ENCODE measurements around the gene PEAK3.

PEAK3 gene, protein sequence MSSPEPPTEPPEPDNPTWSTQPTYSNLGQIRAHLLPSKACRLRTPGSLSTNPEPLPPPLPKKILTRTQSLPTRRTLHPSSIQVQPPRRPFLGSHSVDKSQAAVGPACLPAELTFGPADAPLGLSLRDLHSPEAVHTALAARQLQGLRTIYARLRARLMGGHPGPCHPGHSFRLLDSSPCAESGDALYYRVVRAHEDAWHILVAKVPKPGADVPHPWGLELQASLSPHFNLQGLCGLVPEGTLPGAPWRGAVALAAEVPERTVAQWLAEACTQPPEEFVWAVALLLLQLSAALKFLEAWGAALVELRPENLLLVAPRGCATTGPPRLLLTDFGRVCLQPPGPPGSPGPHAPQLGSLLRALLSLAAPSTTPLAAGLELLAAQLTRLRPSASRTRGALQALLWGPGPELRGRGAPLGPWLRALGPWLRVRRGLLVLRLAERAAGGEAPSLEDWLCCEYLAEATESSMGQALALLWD

GRCh38 chr19:2282062-2282861 is at the start of gene PEAK3:
Gene PEAK3, minus strand, starts transcription at chr19:2282175. Its CDS starts 1,244 bp downstream, at chr19:2280931.
- DNase-seq: peak; percentile 73

- no peak for DNase-seq
These were observed 48.8 kb upstream of the PEAK3 start for GRCh38 chr19:2330632-2331284.

- no peak for DNase-seq
These were observed 48.3 kb upstream of the PEAK3 start for GRCh38 chr19:2330255-2330631.

DNA sequence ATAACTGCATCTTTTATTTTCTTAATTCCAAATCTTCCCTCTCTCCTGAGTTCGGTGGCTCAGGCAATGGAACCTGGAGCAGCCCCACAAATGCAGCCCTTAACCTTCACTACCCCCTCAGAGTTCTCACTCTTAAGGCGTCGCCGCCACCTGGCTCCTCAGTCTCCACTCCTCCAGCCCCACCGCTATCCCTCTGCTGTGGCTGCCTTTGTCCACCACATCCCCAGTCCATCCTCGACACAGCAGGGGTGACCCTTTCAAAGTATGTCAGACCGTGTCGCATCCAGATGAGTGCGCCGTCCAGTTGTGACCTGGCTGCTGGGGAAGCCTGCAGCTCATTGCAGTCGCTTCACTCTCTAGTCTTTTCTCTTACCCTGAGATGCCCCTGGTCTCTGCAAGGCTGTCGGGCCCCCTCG is 47.5 kb upstream of the PEAK3 start:
- DNase-seq: no peak

- no peak for DNase-seq
These were observed 47.1 kb upstream of the PEAK3 start for GRCh38 chr19:2329149-2329478.

- peak; percentile 97 for DNase-seq
These were observed 46.6 kb upstream of the PEAK3 start, which contains the start of the genes LSM7 and SPPL2B for GRCh38 chr19:2328401-2329148. Gene LSM7, minus strand, starts transcription at chr19:2328586. Its CDS starts 20 bp downstream, at chr19:2328566. Gene SPPL2B, plus strand, starts transcription at chr19:2328684. Its CDS starts 26 bp downstream, at chr19:2328710.

- DNase-seq: peak; percentile 93
These were observed 45.9 kb upstream of the PEAK3 start for GRCh38 chr19:2327773-2328400.

DNA sequence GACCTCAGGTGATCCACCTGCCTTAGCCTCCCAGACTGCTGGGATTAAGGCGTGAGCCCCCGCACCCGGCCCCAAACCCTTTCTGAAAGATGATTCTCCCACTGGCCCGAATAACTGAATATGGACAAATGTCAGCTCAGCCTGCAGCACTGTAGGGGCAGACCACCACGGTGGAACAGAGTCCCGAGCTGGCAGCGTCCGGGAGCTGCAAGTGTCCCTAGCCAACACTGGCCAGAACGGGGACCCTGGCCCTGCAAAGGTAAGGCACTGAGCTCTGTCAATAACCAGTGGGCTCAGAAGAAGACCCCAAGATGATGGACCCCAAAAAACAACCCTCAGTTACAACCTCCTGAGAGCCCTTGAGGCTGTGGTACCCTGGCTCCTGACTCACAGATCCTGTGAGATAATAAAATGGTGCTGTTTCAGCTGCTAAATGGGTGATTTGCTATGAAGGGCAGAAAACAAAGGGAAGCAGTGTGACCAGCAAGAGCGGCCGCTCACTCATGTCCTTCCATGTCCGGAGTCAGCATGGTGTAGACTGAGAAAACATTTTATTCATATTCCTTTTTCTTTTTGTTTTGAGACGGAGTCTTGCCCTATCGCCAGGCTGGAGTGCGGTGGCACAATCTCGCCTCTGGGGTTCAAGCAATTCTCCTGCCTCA is 44.9 kb upstream of the PEAK3 start:
- no peak for DNase-seq

DNA sequence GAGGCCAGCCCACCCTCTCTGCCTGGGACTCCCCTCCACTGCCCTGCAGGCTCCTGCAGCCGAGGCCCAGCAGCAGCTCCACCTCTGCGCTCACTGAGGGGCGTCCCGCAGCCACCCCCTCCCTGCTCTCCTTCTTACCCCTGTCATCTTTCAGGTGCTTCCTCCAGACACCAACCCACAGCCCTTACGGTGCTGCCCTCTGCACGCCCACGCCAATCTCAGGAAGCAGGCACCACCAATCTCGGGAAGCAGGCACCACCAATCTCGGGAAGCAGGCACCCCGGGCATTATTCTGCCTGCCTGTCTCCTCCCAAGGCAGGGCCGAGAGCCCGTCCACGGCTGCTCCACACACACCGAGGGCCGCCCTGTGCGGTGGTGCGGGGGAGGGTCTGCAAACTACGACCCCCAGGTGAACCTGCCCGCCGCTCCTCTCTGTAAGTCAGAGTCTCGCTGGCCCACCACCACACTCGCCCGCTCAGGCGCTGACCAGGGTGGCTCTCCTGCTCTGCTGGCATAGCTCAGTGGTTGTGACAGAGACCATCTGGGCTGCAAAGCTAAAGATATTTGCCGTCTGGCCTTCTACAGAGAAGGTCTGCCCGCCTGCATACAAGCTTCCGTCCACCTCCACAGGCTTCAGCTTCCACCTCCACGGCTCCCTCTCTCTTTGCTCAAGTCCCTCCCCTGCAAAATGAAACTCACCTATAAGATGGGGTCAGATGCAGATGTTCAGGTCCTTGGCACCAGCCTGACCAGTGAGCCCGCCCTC is 43.5 kb upstream of the PEAK3 start:
- no peak for DNase-seq

DNA sequence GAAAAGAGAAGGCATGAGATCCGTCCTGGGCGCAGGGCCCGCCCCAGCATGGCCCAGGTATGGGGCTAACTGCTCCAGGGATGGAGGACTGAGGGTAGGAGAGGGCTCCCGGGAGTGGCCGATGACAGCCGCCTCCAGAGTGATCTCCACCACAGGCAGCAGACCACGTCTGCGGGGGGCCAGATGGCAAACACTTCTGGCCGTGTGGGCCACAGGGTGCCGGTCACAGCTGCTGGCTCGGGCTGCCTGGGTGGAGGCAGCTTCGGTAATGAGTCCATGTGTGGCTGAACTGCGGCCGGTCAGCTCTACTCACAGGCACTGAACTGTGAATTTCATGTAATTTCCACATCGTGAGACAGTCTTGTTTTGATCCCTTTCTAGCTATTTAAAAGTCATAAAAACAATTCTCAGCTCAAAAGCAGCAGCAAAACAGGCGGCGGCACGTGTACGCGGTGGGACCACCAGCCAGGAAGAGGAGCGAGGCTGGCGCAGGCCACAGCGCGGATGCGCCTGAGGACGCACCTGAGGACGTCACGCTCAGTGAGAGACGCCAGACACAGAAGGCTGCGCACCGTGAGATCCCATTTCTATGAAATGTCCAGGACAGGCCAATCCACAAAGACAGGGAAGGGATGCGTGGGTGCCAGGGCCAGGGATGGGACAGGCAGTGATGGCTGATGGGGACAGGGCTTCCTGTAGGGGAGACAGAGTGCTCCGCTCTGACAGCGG is 42.4 kb upstream of the PEAK3 start:
- no peak for DNase-seq

- no peak for DNase-seq
These were observed 41.7 kb upstream of the PEAK3 start for GRCh38 chr19:2323707-2324106.

GRCh38 chr19:2321565-2322283 is 39.7 kb upstream of the PEAK3 start:
- no peak for DNase-seq

- no peak for DNase-seq
These were observed 39.0 kb upstream of the PEAK3 start for GRCh38 chr19:2320939-2321338.

DNA sequence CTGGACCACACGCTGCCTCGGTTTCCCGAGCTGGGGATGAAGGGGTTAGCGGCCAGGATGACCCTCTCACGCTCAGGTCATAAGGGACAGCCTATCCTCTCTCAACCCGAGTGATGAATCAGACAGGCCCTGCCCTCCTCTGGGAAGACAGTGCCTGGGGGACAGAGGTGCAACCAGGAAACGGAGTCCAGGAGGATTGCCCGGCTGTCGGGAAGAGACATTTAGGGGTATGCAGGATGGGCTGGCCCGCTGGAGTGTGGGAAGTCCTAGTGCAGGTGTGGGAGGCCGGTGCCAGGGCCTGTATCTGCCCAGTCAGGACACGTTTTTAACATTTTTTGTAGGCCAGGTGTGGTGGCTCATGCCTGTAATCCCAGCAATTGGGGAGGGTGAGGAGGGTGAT is 38.1 kb upstream of the PEAK3 start:
- DNase-seq: no peak

- no peak for DNase-seq
These were observed 37.6 kb upstream of the PEAK3 start for GRCh38 chr19:2319551-2319950.

GRCh38 chr19:2318923-2319322 is 36.9 kb upstream of the PEAK3 start:
- DNase-seq: no peak

DNA sequence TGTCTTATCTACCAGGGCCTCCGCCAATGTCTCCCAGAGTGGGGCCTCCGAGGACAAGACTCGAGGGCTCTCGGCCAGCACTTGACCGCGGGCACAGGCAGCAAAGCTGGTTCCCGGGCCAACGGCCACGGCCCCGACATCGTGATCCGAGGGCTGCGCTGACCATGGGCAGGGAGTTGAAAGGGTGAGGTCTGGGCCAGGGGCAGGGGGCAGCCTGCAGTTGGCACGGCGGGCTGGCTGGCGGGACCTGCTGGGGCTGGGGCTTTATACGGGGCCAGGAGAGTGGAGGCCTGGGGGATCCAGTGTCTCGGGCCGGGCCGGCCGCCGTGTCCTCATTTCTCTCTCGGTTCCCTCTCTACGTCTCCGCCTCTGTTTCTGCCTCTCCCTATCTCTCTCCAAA is 35.8 kb upstream of the PEAK3 start:
- no peak for DNase-seq

- DNase-seq: no peak
These were observed 35.3 kb upstream of the PEAK3 start for GRCh38 chr19:2317300-2317699.

DNA sequence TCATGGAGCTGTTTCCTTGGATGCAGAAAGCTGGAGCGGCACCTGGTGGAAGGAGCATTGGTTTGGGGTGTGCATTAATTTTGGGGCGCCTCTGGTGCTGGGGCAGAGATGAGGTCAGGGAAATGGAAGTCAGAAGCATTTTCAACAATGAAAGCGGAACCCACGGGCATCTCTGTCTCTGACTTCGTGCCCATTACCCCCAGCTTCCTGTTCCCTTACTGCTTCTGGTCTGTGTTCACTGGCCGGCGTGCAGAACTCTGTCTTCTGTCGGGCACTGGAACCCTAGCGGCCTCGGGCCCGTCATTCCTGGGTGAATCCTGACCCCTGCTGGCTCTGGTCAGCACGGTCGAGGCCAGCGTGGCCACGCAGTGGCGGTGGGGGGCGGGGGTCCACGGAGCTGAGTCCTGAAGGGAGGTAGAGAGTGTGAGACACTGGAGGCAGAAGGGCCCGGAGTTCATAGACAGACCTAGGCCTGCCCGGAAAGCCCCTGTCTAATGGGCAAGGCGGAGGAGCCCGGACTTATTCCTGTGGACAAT is 33.9 kb upstream of the PEAK3 start:
- DNase-seq: peak; percentile 91

Measured in suppressor macrophage treated with lipopolysaccharide for 4 hours (primary cell).